NCI-H345 treated with DMSO at 0.1 percent for 48 hours (cell line): Measurements from ENCODE around the gene TRAFD1.
"Not testable (repeated sequence)": the region's sequence is repeated elsewhere in the genome, so short reads cannot be mapped to it uniquely, and the experiment has no call there.

Source experiments
- DNase-seq: peaks from one replicate; lab custom pipeline; 2025; ENCODE audit not compliant: unreplicated experiment; lab: John Stamatoyannopoulos, UW

TRAFD1 gene, protein sequence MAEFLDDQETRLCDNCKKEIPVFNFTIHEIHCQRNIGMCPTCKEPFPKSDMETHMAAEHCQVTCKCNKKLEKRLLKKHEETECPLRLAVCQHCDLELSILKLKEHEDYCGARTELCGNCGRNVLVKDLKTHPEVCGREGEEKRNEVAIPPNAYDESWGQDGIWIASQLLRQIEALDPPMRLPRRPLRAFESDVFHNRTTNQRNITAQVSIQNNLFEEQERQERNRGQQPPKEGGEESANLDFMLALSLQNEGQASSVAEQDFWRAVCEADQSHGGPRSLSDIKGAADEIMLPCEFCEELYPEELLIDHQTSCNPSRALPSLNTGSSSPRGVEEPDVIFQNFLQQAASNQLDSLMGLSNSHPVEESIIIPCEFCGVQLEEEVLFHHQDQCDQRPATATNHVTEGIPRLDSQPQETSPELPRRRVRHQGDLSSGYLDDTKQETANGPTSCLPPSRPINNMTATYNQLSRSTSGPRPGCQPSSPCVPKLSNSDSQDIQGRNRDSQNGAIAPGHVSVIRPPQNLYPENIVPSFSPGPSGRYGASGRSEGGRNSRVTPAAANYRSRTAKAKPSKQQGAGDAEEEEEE

DNA sequence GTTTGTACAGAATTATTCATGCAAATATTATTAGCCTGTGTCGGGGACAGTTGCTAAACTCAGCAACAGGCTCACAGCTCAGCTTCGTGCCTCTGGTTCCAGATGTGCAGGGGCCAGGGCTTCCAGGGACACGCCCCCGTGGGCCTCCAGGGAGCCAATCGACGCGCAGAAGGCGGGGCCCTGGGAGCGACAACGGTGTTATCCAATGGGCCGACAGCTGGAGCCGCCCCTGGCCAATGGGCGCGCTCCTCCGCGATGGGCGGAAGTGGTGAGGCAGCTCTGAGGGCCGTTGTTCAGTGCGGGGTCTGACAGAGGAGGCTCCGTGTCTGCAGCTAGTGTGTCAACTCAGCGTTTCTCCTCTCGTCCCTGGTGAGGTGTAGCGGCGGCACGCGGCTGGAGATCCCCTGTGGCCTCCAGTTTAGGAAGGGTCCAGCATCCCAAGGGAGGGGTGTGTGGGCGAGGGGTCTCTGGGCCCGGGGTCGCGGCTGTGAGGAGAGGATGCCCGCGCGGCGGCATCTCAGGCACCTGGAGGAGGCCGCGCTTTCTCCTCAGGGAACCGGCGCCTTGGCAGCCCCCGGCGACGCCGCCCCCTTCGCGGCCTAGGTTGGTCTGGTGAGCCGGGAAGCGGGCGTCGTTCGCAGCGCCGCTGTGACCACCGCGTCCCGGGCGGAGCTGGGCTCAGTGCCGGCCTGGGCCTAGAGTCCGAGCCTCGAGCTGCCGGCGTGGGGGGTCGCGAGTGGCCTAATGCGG, at the start of gene TRAFD1:
Gene TRAFD1, plus strand, starts transcription at position 311 of the 750 bp plus-strand sequence. CDS start 4,963 bp downstream, outside the sequence.
- peak; percentile 93 for DNase-seq

GRCh38 chr12:112087055-112087850, 38.1 kb upstream of the TRAFD1 start:
- DNase-seq, result no peak

GRCh38 chr12:112087851-112088250, 37.5 kb upstream of the TRAFD1 start:
- DNase-seq, result no peak

DNA sequence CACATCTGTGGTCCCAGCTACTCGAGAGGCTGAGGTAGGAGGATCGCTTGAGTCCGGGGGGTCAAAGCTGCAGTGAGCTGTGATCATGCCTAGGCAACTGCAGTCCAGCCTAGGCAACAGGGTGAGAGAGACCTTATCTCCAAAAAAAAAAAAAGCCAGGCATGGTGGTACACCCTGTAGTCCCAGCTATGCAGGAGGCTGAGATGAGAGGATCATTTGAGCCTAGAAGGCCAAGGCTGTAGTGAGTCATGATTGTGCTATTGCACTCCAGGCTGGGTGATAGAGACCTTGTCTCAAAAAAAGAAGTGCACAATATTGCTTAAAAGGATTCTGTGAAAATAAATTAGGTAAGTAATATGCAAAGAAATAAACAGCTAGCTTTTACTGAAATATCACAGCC, 33.8 kb upstream of the TRAFD1 start:
- no peak for DNase-seq

GRCh38 chr12:112096070-112096469, 29.3 kb upstream of the TRAFD1 start:
- DNase-seq, result no peak

DNA sequence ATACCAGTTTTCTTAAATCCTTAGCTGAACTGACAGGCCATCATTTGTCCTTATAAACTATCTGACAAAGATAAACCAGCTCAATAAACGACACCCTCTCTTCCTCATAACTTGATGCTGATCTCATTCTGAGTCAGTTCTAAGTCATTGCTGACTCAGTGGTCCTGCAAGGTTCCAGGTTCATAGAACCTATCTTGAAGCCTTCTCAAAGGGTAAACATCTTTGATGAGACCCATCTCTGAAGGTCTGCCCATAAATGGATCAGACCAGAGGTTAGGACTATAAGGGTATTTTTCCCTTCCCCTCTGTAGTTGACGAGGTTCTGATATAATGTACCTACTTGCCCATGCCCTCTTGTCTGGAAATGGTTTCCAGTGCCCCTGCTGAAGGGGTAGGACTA, 28.7 kb upstream of the TRAFD1 start:
- DNase-seq, result no peak

- no peak for DNase-seq
These were observed 27.7 kb upstream of the TRAFD1 start for GRCh38 chr12:112097641-112098040.

DNA sequence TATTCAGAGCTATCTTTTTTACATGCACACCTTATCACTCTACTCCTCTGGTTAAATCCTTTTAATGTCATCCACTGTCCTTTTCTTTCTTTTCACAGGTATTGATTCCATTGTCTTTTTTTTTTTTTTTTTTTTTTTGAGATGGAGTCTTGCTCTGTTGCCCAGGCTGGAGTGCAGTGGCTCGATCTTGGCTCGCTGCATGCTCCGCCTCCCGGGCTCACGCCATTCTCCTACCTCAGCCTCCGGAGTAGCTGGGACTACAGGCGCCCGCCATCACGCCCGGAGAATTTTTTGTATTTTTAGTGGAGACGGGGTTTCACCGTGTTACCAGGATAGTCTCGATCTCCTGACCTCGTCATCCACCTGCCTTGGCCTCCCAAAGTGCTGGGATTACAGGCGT, 24.9 kb upstream of the TRAFD1 start:
- not testable (repeated sequence) for DNase-seq

GRCh38 chr12:112102127-112102526, 23.2 kb upstream of the TRAFD1 start:
- DNase-seq, result no peak

DNA sequence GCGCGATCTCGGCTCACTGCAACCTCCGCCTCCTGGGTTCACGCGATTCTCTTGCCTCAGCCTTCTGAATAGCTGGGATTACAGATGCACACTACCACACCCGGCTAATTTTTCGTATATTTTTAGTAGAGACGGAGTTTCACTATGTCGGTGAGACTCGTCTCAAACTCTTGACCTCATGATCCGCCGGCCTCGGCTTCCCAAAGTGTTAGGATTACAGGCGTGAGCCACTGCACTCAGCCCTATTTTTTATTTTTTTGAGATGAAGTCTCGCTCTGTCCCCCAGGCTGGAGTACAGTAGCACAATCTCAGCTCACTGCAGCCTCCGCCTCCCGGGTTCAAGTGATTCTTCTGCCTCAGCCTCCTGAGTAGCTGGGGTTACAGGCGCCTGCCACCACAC, 22.6 kb upstream of the TRAFD1 start:
- DNase-seq, result not testable (repeated sequence)

DNA sequence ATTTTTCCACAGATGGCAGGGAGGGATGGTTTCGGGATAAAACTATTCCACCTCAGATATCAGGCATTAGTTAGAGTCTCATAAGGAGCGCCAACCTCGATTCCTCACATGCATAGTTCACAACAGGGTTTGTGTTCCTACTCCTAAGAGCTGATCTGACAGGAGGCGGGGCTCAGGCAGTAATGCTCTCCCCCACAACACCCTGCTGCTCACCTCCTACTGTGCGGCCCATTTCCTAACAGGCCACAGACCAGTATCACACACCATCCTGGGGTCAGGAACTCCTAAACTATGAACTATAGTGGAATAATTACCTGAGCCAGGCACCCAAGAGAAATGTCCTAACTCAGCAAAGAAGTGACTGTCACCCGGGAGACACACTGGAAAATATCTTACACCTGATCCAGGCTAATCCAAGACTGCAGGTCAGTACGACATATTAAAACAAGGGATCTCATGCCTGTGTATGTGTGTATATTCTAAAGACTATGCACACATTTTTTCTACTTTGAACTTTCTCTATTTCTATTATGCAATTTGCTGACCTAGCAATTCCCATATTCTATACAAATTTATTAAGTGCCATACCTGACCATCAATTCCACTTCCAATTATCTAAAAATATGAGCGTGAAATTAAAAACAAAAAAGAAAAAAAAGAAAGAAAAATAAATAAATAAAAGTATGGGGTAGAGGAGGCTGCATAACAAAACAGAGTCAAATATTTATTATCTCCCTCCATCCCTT, 21.4 kb upstream of the TRAFD1 start:
- no peak for DNase-seq

GRCh38 chr12:112105891-112106290, 19.5 kb upstream of the TRAFD1 start:
- no peak for DNase-seq

DNA sequence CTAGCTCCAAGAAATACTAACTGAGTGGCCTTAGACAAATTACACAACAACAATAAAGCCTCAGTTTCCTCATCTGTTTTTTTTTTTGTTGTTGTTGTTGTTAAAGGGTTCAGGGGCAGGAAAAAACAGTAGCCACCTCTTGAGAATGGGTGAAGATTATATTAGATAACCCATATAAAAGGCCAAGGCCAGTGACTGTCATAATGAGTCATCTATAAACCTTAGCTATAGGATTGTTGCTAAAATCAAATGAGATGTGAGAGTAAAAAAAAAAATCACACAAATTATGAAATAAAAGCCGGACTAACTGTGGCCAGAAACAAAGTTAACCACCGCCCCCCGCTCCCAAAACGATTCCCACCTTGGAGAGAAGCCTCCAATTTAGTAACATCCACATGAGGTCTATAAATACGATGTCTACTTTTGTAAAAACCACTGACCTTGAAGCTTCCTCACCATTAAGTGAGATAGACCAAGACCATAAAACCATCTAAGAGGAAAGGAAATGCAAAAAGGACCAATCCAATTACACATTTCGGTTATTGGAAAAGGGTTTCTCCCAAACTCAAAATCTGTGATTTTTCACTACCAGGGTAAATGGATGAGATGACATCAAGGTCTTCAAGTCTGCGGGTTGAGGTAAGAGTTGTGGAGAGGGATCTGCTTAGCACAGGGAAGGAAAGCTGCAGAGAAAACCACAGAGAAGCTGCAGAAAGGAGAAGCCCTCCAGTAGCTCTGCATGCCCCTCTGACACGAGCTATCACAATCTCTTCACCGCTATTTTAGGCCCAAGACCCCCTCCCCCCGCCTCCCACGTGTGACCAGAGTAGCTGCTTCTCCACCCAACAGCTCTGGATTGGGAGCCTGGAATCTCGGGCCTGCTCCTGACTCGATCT, 17.8 kb upstream of the TRAFD1 start:
- DNase-seq, result no peak

- peak; percentile 70 for DNase-seq
These were observed 16.9 kb upstream of the TRAFD1 start, which contains the start of gene NAA25 for GRCh38 chr12:112108202-112109079. TSS of gene NAA25 (minus strand) at chr12:112108783. CDS start at chr12:112108773, 10 bp downstream.

DNA sequence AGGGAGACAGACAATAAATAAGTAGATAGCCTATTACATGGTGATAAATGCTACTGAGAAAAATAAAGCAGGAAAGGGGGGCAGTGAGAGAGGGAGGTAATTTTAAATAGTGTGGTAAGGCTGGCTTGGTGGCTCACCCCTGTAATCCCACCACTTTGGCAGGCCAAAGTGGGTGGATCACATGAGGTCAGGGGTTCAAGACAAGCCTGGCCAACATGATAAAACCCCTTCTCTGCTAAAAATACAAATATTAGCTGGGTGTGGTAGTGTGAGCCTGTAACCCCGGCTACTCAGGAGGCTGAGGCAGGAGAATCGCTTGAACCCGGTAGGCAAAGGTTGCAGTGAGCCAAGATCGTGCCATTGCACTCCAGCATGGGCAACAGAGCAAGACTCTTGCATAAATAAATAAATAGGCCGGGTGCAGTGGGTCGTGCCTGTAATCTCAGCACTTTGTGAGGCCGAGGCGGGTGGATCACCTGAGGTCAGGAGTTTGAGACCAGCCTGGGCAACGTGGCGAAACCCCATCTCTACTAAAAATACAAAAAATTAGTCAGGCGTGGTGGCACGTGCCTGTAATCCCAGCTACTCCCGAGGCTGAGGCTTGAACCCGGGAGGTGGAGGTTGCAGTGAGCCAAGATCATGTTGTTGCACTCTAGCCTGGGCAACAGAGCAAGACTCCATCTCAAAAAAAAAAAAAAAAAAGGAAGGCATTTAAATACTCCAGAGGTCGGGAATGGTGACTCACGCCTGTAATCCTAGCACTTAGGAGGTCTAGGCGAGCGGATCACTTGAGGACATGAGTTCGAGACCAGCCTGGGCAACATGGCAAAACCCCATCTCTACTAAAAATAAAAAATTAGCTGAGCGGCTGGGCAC, 14.3 kb upstream of the TRAFD1 start:
- DNase-seq, result not testable (repeated sequence)

- DNase-seq, result no peak
These were observed 13.4 kb upstream of the TRAFD1 start for GRCh38 chr12:112111931-112112330.

DNA sequence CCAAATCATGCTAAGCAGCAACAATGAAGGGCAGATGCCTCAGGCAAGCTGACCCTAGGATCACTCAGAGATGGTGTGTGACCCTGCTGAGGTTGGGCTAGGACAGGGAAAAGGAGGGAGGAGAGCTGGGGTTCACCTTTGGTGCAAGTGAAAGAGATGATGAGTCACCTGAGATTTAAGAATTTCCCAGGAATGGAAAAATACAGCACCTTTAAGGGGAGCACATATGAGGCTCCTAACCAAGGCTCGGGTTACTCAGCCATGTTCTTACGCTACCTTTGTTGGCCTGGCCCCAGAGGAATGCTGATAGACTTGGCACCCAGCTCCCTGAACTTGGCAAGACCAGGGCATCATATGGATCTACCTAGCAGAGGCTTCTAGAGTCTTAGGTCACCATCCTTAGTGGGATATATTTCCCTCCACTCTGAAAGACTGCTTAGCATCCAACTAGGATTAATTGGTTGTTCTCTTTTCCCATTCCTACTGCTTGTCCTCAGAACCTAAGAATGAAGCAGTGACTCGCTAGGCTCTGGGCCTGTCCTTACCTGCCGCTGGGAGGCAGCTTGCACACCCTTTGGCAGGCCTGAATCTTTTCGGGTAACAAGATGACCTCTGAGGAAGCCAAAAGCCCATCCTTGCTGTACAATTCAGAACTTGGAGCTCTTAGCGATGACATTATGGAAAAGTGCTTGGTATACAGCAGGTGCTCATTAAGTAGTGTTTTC, 12.8 kb upstream of the TRAFD1 start:
- no peak for DNase-seq
